ENCODE results near the gene GTF2B.
"Not testable (repeated sequence)": the region's sequence is repeated elsewhere in the genome, so short reads cannot be mapped to it uniquely, and the experiment has no call there.

The GTF2B gene

GRCh38 chr1:88935522-88936222 is 44.3 kb upstream of the GTF2B start:
- Histone ChIP-seq H2AFZ (ENCODE audit: low read length) (no peak overlapping the region), H3K18ac (ENCODE audit: low read length) (no peak overlapping the region), H3K4me2 (ENCODE audit: insufficient read depth, low read length, poor library complexity, severe bottlenecking) (no peak overlapping the region), H2BK5ac (ENCODE audit: low read length) (no peak overlapping the region), H2BK15ac (ENCODE audit: low read length) (no peak overlapping the region), H2BK120ac (ENCODE audit: low read depth, low read length) (no peak overlapping the region), H3K79me1 (ENCODE audit: low read depth, low read length) (no peaks in the 10 kb centered on the region), H3K4me1 (ENCODE audit: control insufficient read depth in 2 of 2, insufficient read depth in 1 of 2, low read depth in 1 of 2, low read length in 2 of 2) (no peaks in the 10 kb centered on the region), H3K23ac (ENCODE audit: low read depth, low read length, poor library complexity) (no peak overlapping the region), H3K27me3 (ENCODE audit: control insufficient read depth in 3 of 3, insufficient read depth in 3 of 3, low read depth in 1 of 3, low read length in 3 of 3) (no peaks in the 10 kb centered on the region), H3K36me3 (replicated peaks in 1 of 2; ENCODE audit: control insufficient read depth in 2 of 2, insufficient read depth in 2 of 2, low read length in 2 of 2) (peaks cover 22 to 95% of the 10 kb centered on the region in 2 donors), H3K9ac (ENCODE audit: low read depth, low read length, poor library complexity) (no peak overlapping the region), H3K4me3 (ENCODE audit: low read length in 2 of 2) (no peak overlapping the region), H4K8ac (ENCODE audit: low read depth, low read length) (no peak overlapping the region), H3K14ac (ENCODE audit: low read length) (no peak overlapping the region), H4K91ac (ENCODE audit: low read depth, low read length, poor library complexity) (no peak overlapping the region), H3K9me3 (replicated peaks in 1 of 2; ENCODE audit: control insufficient read depth in 2 of 2, insufficient read depth in 1 of 2, low read depth in 1 of 2, low read length in 2 of 2) (peaks cover 0 to 8% of the 10 kb centered on the region in 2 donors), H2AK5ac (ENCODE audit: low read depth, low read length) (no peak overlapping the region), H3K27ac (replicated peaks; ENCODE audit: low read length) (no peak overlapping the region), H2BK12ac (ENCODE audit: low read length) (no peak overlapping the region), H3K4ac (ENCODE audit: low read length) (no peak overlapping the region)
- peak; percentile 11 for DNase-seq (ENCODE audit: low spot score)
- WGBS, 2 donors (ENCODE audit: extremely low coverage in 2 of 2, insufficient read length in 2 of 2, insufficient replicate concordance in 1 of 2) = no CpG with 5 or more reads among the region's 5 CpGs

- H4K8ac ChIP-seq (ENCODE audit: low read depth, low read length); H3K27me3 ChIP-seq (ENCODE audit: control insufficient read depth in 3 of 3, insufficient read depth in 3 of 3, low read depth in 1 of 3, low read length in 3 of 3); H3K4me3 ChIP-seq (ENCODE audit: low read length in 2 of 2); H2AFZ ChIP-seq (ENCODE audit: low read length); H3K27ac ChIP-seq (replicated peaks; ENCODE audit: low read length); H3K4ac ChIP-seq (ENCODE audit: low read length); H2BK12ac ChIP-seq (ENCODE audit: low read length); H4K91ac ChIP-seq (ENCODE audit: low read depth, low read length, poor library complexity); H3K4me1 ChIP-seq (ENCODE audit: control insufficient read depth in 2 of 2, insufficient read depth in 1 of 2, low read depth in 1 of 2, low read length in 2 of 2); H3K4me2 ChIP-seq (ENCODE audit: insufficient read depth, low read length, poor library complexity, severe bottlenecking); H2BK5ac ChIP-seq (ENCODE audit: low read length); H3K79me1 ChIP-seq (ENCODE audit: low read depth, low read length); H3K9ac ChIP-seq (ENCODE audit: low read depth, low read length, poor library complexity); H3K23ac ChIP-seq (ENCODE audit: low read depth, low read length, poor library complexity); H3K18ac ChIP-seq (ENCODE audit: low read length); H2BK120ac ChIP-seq (ENCODE audit: low read depth, low read length); H2BK15ac ChIP-seq (ENCODE audit: low read length); DNase-seq (ENCODE audit: low spot score); H2AK5ac ChIP-seq (ENCODE audit: low read depth, low read length); H3K14ac ChIP-seq (ENCODE audit: low read length); H3K9me3 ChIP-seq (replicated peaks in 1 of 2; ENCODE audit: control insufficient read depth in 2 of 2, insufficient read depth in 1 of 2, low read depth in 1 of 2, low read length in 2 of 2): not testable (repeated sequence)
- no CpG with 5 or more reads among the region's 7 CpGs for WGBS, 2 donors (ENCODE audit: extremely low coverage in 2 of 2, insufficient read length in 2 of 2, insufficient replicate concordance in 1 of 2)
- peaks cover 12 to 78% of the 10 kb centered on the region in 2 donors for H3K36me3 ChIP-seq (replicated peaks in 1 of 2; ENCODE audit: control insufficient read depth in 2 of 2, insufficient read depth in 2 of 2, low read length in 2 of 2)
These were observed 38.8 kb upstream of the GTF2B start for GRCh38 chr1:88930176-88930575.

- Histone ChIP-seq H2AK5ac (ENCODE audit: low read depth, low read length) (no peak overlapping the region), H3K23ac (ENCODE audit: low read depth, low read length, poor library complexity) (no peak overlapping the region), H3K9me3 (replicated peaks in 1 of 2; ENCODE audit: control insufficient read depth in 2 of 2, insufficient read depth in 1 of 2, low read depth in 1 of 2, low read length in 2 of 2) (peaks cover 11 to 12% of the 10 kb centered on the region in 2 donors), H3K9ac (ENCODE audit: low read depth, low read length, poor library complexity) (no peak overlapping the region), H3K4me1 (ENCODE audit: control insufficient read depth in 2 of 2, insufficient read depth in 1 of 2, low read depth in 1 of 2, low read length in 2 of 2) (no peaks in the 10 kb centered on the region), H3K4me2 (ENCODE audit: insufficient read depth, low read length, poor library complexity, severe bottlenecking) (no peak overlapping the region), H2BK15ac (ENCODE audit: low read length) (no peak overlapping the region), H3K36me3 (replicated peaks in 1 of 2; ENCODE audit: control insufficient read depth in 2 of 2, insufficient read depth in 2 of 2, low read length in 2 of 2) (peaks cover 9 to 87% of the 10 kb centered on the region in 2 donors), H2BK5ac (ENCODE audit: low read length) (no peak overlapping the region), H2BK120ac (ENCODE audit: low read depth, low read length) (no peak overlapping the region), H3K4me3 (ENCODE audit: low read length in 2 of 2) (no peak overlapping the region), H2BK12ac (ENCODE audit: low read length) (no peak overlapping the region), H3K14ac (ENCODE audit: low read length) (no peak overlapping the region), H3K79me1 (ENCODE audit: low read depth, low read length) (no peaks in the 10 kb centered on the region), H3K27me3 (ENCODE audit: control insufficient read depth in 3 of 3, insufficient read depth in 3 of 3, low read depth in 1 of 3, low read length in 3 of 3) (no peaks in the 10 kb centered on the region), H4K91ac (ENCODE audit: low read depth, low read length, poor library complexity) (no peak overlapping the region), H3K4ac (ENCODE audit: low read length) (no peak overlapping the region), H3K27ac (replicated peaks; ENCODE audit: low read length) (no peak overlapping the region), H4K8ac (ENCODE audit: low read depth, low read length) (no peak overlapping the region), H2AFZ (ENCODE audit: low read length) (no peak overlapping the region), H3K18ac (ENCODE audit: low read length) (no peak overlapping the region)
- DNase-seq (ENCODE audit: low spot score) = no peak
- WGBS, 2 donors (ENCODE audit: extremely low coverage in 2 of 2, insufficient read length in 2 of 2, insufficient replicate concordance in 1 of 2) = no CpG with 5 or more reads among the region's 2 CpGs
These were observed 31.9 kb upstream of the GTF2B start for GRCh38 chr1:88923224-88923623.

- Histone ChIP-seq H4K91ac (ENCODE audit: low read depth, low read length, poor library complexity) (no peak overlapping the region), H2BK15ac (ENCODE audit: low read length) (no peak overlapping the region), H3K4ac (ENCODE audit: low read length) (no peak overlapping the region), H2BK5ac (ENCODE audit: low read length) (no peak overlapping the region), H3K9ac (ENCODE audit: low read depth, low read length, poor library complexity) (no peak overlapping the region), H3K79me1 (ENCODE audit: low read depth, low read length) (no peaks in the 10 kb centered on the region), H3K18ac (ENCODE audit: low read length) (no peak overlapping the region), H3K4me3 (ENCODE audit: low read length in 2 of 2) (no peak overlapping the region), H3K23ac (ENCODE audit: low read depth, low read length, poor library complexity) (no peak overlapping the region), H3K27me3 (ENCODE audit: control insufficient read depth in 3 of 3, insufficient read depth in 3 of 3, low read depth in 1 of 3, low read length in 3 of 3) (no peaks in the 10 kb centered on the region), H3K9me3 (replicated peaks in 1 of 2; ENCODE audit: control insufficient read depth in 2 of 2, insufficient read depth in 1 of 2, low read depth in 1 of 2, low read length in 2 of 2) (peaks cover 13 to 21% of the 10 kb centered on the region in 2 donors), H3K36me3 (replicated peaks in 1 of 2; ENCODE audit: control insufficient read depth in 2 of 2, insufficient read depth in 2 of 2, low read length in 2 of 2) (peaks cover 10 to 80% of the 10 kb centered on the region in 2 donors), H2BK120ac (ENCODE audit: low read depth, low read length) (no peak overlapping the region), H2BK12ac (ENCODE audit: low read length) (no peak overlapping the region), H3K14ac (ENCODE audit: low read length) (no peak overlapping the region), H2AK5ac (ENCODE audit: low read depth, low read length) (no peak overlapping the region), H3K4me2 (ENCODE audit: insufficient read depth, low read length, poor library complexity, severe bottlenecking) (no peak overlapping the region), H2AFZ (ENCODE audit: low read length) (no peak overlapping the region), H3K27ac (replicated peaks; ENCODE audit: low read length) (no peak overlapping the region), H3K4me1 (ENCODE audit: control insufficient read depth in 2 of 2, insufficient read depth in 1 of 2, low read depth in 1 of 2, low read length in 2 of 2) (no peaks in the 10 kb centered on the region), H4K8ac (ENCODE audit: low read depth, low read length) (no peak overlapping the region)
- WGBS, 2 donors (ENCODE audit: extremely low coverage in 2 of 2, insufficient read length in 2 of 2, insufficient replicate concordance in 1 of 2) = no CpG with 5 or more reads among the region's 3 CpGs
- no peak for DNase-seq (ENCODE audit: low spot score)
These were observed 30.8 kb upstream of the GTF2B start for GRCh38 chr1:88922214-88922613.
